Ishikawa (cell line): ENCODE data around the gene NELL1.

ENCODE experiments used
- EP300 ChIP-seq: IDR thresholded peaks from 2 replicates; pipeline ENCODE4 v1.6.1; 2012; ENCODE audit warnings: borderline replicate concordance
- YY1 ChIP-seq: IDR thresholded peaks from 2 replicates; pipeline ENCODE4 v1.6.1; 2012; ENCODE audit warnings: low read depth

DNA sequence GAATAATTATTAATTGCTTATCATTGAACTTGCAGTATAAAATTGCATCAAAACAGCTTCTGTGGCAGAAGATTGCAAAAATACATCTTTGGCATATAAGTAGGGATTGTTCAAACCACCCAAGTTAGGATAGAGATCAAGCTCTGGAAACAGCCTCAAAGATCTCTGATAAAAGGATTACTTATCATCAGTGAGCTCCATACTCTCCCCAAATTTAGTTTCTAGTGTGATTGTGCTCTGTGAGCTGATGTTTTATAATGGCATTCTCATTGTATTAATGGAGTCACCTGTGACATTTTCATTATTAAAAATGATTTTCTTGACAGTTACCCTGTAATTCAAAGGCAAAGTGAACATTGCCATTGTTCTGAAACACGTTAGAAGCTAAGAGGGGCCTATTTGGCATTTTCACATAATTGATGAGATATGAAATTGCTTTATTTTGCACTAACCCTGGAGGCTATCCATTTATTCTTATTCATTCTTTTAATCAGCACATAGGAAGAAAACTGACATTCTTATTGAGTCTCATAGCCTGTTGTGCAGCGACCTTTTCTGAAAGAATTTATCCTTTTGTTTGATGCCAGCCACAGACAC, 897.2 kb downstream of the NELL1 start:
- TF ChIP-seq EP300 (no peak), YY1 (no peak)
